ENCODE results near the gene MEG3. TPM values are rescaled to one million over a fixed set of nuclear protein-coding genes. Genes with fewer than 3 reads are reported as not detected.

Gene MEG3
- total and polyA plus RNA-seq, 2 of the 4 experiments (the other 2 are of a cell fraction), result 31.5 to 556 TPM

- peaks cover 5 to 81% of the 10 kb centered on the region in 2 experiments; a peak in 3 of 4 replicates for H3K79me1 ChIP-seq (ENCODE audit: low read depth in 1 of 2, low read length in 2 of 2)
- H3K36me3 ChIP-seq (ENCODE audit: control insufficient read depth, insufficient read depth, low read length), result peaks cover 68% of the 10 kb centered on the region
- no peak overlapping the region for H3K4ac ChIP-seq (ENCODE audit: low read depth, low read length)
- dilution Hi-C loops (cut with HindIII; ENCODE audit: low sequenced_read_pairs, unreplicated experiment) (no loop called here), in situ Hi-C loops (cut with MboI; ENCODE audit: low sequenced_read_pairs) (no loop called here), intact Hi-C loops (cut with micrococcal nuclease) (no loop called here)
- H3K9me3 ChIP-seq (ENCODE audit: control insufficient read depth, insufficient read depth, low read length), result no peaks in the 10 kb centered on the region
- no peaks in the 10 kb centered on the region for H3K27me3 ChIP-seq (ENCODE audit: control insufficient read depth, insufficient read depth, low read length)
- H2BK5ac ChIP-seq (ENCODE audit: low read depth, low read length, poor library complexity, severe bottlenecking), result no peak overlapping the region
- no peak overlapping the region for H3K23ac ChIP-seq (ENCODE audit: low read depth, low read length)
- no TSS peak for BruUV-seq (replicated peaks)
- ATAC-seq (ENCODE audit: low read depth) (no peak), DNase-seq (no peak)
- no peak overlapping the region for H3K27ac ChIP-seq (ENCODE audit: insufficient read depth, low read length)
- no peak overlapping the region for H3K9ac ChIP-seq (ENCODE audit: low read depth, low read length)
- H2BK120ac ChIP-seq (ENCODE audit: low read depth, low read length), result no peak overlapping the region
- WGBS, 2 experiments (ENCODE audit: extremely low coverage in 2 of 2, insufficient read length in 1 of 2), result 90% methylated on average over 2 of the region's 2 CpGs; no CpG with 5 or more reads in 1 of the 2 experiments
- H4K5ac ChIP-seq (ENCODE audit: low read depth, low read length), result no peak overlapping the region
- no peak overlapping the region for H2AK9ac ChIP-seq (replicated peaks; ENCODE audit: low read depth, low read length, poor library complexity)
- peaks cover 5% of the 10 kb centered on the region for H3K9me1 ChIP-seq (ENCODE audit: insufficient read depth, low read length)
- peaks cover 100% of the 10 kb centered on the region for H4K20me1 ChIP-seq (ENCODE audit: insufficient read depth, low read length)
- CTCF ChIA-PET, result no interaction called here
- no peak overlapping the region for H4K91ac ChIP-seq (ENCODE audit: insufficient read depth, low read depth, low read length)
- no peak overlapping the region for H3K18ac ChIP-seq (ENCODE audit: low read depth, low read length)
- no peak overlapping the region for H3K4me3 ChIP-seq (ENCODE audit: insufficient read depth, low read depth, low read length)
- H3K4me1 ChIP-seq (ENCODE audit: control insufficient read depth, insufficient read depth, low read length), result no peaks in the 10 kb centered on the region; the same call in none of the 2 replicates
- no peak overlapping the region for H3K4me2 ChIP-seq (ENCODE audit: low read depth, low read length)
- no peak for TF ChIP-seq MAZ (IDR thresholded peaks at IDR 0.05; ENCODE audit: borderline replicate concordance, low read depth, low read length)
- TF ChIP-seq RCOR1 (IDR thresholded peaks at IDR 0.05; ENCODE audit: insufficient replicate concordance, low read length), result no peak
- TF ChIP-seq CEBPB (IDR thresholded peaks at IDR 0.05; ENCODE audit: low read depth, low read length), result no peak
- TF ChIP-seq RFX5 (IDR thresholded peaks at IDR 0.05; ENCODE audit: low read depth, low read length), result no peak
- no peak for TF ChIP-seq POLR2A (IDR thresholded peaks at IDR 0.05; ENCODE audit: low read depth, low read length)
- TF ChIP-seq CHD1 (IDR thresholded peaks at IDR 0.05; ENCODE audit: low read depth, low read length), result no peak
- no peak for TF ChIP-seq CTCF (conservative IDR thresholded peaks at IDR 0.05; ENCODE audit: low read depth, low read length)
- TF ChIP-seq MAFK (IDR thresholded peaks at IDR 0.05; ENCODE audit: low read depth, low read length), result no peak
- TF ChIP-seq BHLHE40 (IDR thresholded peaks at IDR 0.05; ENCODE audit: low read depth, low read length), result no peak
- no peak for TF ChIP-seq USF2 (IDR thresholded peaks at IDR 0.05; ENCODE audit: low read depth, low read length)
- H3K56ac ChIP-seq (ENCODE audit: extremely low read depth, insufficient read depth, low read length), result no peak overlapping the region
- H2AK5ac ChIP-seq (ENCODE audit: low read depth, low read length), result no peak overlapping the region
- no peak overlapping the region for H3K14ac ChIP-seq (replicated peaks; ENCODE audit: low read depth, low read length)
- no peak overlapping the region for H2BK20ac ChIP-seq (ENCODE audit: low read depth, low read length)
- H2AFZ ChIP-seq (replicated peaks; ENCODE audit: low read length, poor library complexity), result no peak overlapping the region
- POLR2A ChIA-PET (ENCODE audit: unreplicated experiment), result no interaction called here
- H4K8ac ChIP-seq (ENCODE audit: low read depth in 2 of 2, low read length in 2 of 2), result no peak overlapping the region
- H2BK15ac ChIP-seq (ENCODE audit: low read depth, low read length), result no peak overlapping the region
Observed at GRCh38 chr14:100861937-100862247, 36.0 kb downstream of the MEG3 start.
